Measurements from ENCODE around the gene ST7L.
A peak's percentile ranks its signal among the peaks of the same experiment; 100 is the strongest.

ST7L gene

GRCh38 chr1:112564081-112564480 is 54.9 kb downstream of the ST7L start:
- in situ Hi-C loops (cut with HindIII; ENCODE audit: low pct_ligation_motif_present, low pct_unique_long_range_greater_than_20kb, low sequenced_read_pairs) = no loop called here
- DNase-seq = no peak

DNA sequence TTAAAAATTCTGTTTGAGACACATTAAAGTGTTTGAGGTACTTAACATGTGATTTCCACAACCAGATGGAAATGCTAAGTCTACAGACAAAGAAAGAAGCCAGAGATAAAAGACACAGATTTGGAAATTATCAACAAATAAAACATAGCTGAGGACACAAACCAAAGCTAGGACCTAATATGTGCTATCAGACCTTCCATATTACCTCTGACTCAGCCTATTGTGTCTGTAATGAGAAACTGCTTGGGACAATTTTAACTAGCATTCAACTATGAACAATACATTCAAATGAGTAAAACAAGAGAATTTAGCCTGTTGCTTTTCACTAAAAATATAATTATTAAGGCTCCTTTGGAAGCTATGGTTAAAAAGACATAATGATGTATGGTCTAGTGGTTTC is 55.6 kb downstream of the ST7L start:
- in situ Hi-C loops (cut with HindIII; ENCODE audit: low pct_ligation_motif_present, low pct_unique_long_range_greater_than_20kb, low sequenced_read_pairs) = no loop called here
- no peak for DNase-seq

GRCh38 chr1:112558634-112559033 is 60.3 kb downstream of the ST7L start:
- in situ Hi-C loops (cut with HindIII; ENCODE audit: low pct_ligation_motif_present, low pct_unique_long_range_greater_than_20kb, low sequenced_read_pairs) = no loop called here
- DNase-seq = no peak

GRCh38 chr1:112557385-112557784 is 61.6 kb downstream of the ST7L start:
- in situ Hi-C loops (cut with HindIII; ENCODE audit: low pct_ligation_motif_present, low pct_unique_long_range_greater_than_20kb, low sequenced_read_pairs) = no loop called here
- DNase-seq = no peak

DNA sequence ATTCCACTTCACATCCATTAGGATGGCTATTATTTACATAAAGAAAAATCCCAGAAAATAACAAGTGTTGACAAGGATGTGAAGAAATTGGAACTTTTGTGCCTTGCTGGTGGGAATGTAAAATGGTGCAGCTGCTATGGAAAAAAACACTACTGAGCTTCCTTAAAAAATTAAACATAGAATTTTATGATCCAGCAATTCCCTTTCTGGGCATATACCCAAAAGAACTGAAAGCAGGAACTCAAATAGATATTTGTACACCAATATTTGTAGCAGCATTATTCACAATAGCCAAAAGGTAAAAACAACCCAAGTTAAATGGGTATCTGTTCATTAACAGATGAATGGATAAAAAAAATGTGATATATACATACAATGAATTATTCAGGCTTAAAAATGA is 64.5 kb downstream of the ST7L start:
- in situ Hi-C loops (cut with HindIII; ENCODE audit: low pct_ligation_motif_present, low pct_unique_long_range_greater_than_20kb, low sequenced_read_pairs) = no loop called here
- no peak for DNase-seq

- no peak for DNase-seq
- in situ Hi-C loops (cut with HindIII; ENCODE audit: low pct_ligation_motif_present, low pct_unique_long_range_greater_than_20kb, low sequenced_read_pairs) = no loop called here
Measured at GRCh38 chr1:112549590-112549989, 69.4 kb downstream of the ST7L start.

- in situ Hi-C loops (cut with HindIII; ENCODE audit: low pct_ligation_motif_present, low pct_unique_long_range_greater_than_20kb, low sequenced_read_pairs) = no loop called here
- no peak for DNase-seq
Measured at GRCh38 chr1:112548547-112548946, 70.4 kb downstream of the ST7L start.

DNA sequence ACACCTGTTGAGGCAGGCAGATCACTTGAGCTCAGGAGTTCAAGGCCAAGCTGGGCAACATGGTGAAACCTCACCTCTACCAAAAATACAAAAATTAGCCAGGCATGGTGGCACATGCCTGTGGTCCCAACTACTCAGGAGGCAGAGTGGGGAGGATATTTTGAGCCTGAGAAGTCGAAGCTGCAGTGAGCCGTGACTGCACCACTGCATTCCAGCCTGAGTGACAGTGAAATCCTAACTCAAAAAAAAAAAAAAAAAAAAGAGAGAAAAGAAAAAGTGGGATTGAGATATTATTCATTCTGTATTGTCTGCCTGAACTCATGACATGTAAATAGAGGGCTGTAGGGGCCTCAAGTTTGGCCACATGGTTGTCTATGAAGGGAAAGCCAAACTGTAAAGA is 72.9 kb downstream of the ST7L start:
- DNase-seq = peak; percentile 90
- in situ Hi-C loops (cut with HindIII; ENCODE audit: low pct_ligation_motif_present, low pct_unique_long_range_greater_than_20kb, low sequenced_read_pairs) = no loop called here

DNA sequence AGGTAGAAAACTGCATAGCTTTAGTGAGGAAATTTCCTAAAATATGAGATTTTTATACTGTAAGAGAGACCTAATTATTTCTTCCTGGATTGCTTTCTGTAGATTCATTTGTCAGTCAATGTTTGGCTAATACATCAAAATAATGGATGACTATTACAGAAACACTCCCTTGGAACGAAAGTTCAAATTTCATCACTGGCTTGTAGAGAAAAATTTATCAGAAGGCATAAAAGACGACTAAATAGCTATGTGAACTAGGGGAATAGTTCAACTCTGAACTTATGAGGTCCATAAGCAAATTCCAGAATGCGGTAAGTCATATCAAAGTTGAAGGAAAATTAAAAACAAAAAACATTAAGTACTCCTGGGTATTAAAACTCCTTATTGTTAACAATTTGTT is 74.2 kb downstream of the ST7L start:
- in situ Hi-C loops (cut with HindIII; ENCODE audit: low pct_ligation_motif_present, low pct_unique_long_range_greater_than_20kb, low sequenced_read_pairs) = no loop called here
- DNase-seq = peak; percentile 22

DNA sequence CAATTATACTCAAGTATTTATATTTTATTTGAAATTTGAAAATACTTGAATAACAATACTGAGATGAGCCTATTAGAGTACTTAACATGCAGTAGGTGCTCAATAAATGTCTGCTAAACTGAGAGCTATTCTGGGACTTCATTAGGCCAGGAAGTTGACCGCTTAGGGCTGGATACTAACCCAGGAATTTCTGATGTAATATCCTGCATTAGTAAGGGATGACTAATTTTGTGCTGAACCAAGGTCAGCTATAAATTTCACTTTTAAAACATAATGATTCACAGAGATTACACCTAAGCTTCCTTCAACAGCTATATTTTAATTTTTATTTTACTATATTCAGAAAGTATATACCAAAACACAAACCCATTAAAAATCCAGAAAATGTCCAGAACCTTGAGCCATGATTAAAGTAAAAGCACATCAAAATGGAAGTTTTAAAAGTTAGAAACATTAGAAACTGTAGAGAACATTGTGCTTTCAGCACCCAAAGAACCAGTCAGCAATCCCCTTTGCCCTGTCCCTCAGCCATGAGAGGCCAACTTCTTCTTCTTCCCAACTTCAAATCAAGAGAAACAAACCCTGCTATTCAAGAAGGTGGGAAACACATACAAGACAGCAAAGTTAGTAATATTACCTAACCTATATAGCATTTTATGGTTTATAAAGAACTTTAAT is 74.8 kb downstream of the ST7L start:
- peak; percentile 94 for DNase-seq
- in situ Hi-C loops (cut with HindIII; ENCODE audit: low pct_ligation_motif_present, low pct_unique_long_range_greater_than_20kb, low sequenced_read_pairs) = no loop called here

DNA sequence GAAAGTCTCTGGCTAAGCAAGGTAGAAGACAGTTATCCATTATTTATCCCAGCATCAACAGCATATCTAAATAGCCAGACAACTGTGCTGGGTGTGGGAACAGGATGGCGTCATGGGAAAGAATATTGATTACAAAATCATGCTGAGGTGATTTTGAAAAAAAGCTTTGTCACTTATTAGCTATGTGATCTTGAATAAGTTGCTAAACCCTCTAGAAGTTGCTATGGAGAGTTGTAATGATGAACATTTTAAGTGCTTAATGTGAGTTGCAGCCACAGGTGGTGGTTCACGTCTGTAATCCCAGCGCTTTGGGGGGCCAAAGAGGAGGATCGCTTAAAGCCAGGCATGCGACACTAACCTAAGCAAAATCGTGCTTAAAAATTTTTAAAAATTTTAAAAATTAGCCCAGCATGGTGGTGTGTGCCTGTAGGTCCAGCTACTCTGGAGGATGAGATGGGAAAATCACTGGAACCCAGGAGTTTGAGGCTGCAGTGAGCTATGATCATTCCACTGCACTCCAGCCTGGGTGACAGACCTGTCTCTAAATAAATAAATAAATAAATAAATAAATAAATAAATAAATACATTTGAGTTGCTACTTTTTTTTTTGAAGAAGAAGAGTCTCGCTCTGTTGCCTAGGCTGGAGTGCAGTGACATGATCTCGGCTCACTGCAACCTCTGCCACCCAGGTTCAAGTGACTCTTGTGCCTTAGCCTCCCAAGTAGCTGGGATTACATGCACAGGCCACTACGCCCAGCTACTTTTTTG is 76.6 kb downstream of the ST7L start:
- in situ Hi-C loops (cut with HindIII; ENCODE audit: low pct_ligation_motif_present, low pct_unique_long_range_greater_than_20kb, low sequenced_read_pairs) = no loop called here
- DNase-seq = peak; percentile 47

DNA sequence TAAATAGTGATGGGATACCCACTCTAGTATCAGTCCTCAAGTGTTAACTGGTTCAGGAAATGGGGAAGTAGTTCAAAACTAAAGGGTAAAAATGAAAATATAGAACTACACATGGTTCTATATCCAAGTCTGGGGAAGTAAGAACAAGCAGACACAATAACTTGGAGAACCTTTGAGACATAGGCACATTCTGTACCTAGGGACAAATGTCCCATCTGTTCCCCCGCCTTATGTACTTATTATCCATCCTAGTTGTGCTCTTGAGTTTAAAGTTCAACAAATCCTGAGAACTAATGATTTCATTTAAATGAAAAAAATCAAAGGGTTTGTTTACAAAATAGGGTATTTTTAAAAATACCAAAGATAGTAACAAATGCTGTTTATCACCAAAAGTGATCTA is 77.6 kb downstream of the ST7L start:
- in situ Hi-C loops (cut with HindIII; ENCODE audit: low pct_ligation_motif_present, low pct_unique_long_range_greater_than_20kb, low sequenced_read_pairs) = no loop called here
- no peak for DNase-seq

DNA sequence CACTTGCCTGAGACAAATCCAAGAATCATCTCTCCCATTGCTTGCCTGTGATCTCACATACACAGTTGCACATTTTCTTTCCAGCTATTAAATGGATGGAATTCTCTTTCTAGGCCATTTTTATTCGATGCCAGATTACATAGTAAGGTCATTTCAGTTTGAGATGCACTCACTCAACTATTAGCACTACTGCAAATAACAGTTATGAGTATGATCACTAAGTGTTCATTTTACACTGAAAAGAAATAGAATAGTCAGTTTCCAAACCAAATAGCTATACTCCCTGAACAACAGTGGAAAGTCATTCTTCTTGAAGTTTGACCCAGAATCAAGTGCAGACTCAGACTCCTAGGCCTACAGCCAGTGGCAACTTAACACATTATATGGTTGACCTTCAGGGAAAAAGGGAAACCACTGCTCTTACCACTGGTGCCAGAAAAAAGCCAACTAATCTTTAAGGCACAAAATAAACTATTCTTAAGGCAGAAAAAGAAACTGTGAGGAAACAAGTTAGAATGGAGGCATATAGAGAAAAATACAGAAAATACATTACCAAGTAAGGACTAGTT is 78.6 kb downstream of the ST7L start:
- in situ Hi-C loops (cut with HindIII; ENCODE audit: low pct_ligation_motif_present, low pct_unique_long_range_greater_than_20kb, low sequenced_read_pairs) = no loop called here
- DNase-seq = no peak

GRCh38 chr1:112538883-112539282 is 80.1 kb downstream of the ST7L start:
- in situ Hi-C loops (cut with HindIII; ENCODE audit: low pct_ligation_motif_present, low pct_unique_long_range_greater_than_20kb, low sequenced_read_pairs) = no loop called here
- no peak for DNase-seq

DNA sequence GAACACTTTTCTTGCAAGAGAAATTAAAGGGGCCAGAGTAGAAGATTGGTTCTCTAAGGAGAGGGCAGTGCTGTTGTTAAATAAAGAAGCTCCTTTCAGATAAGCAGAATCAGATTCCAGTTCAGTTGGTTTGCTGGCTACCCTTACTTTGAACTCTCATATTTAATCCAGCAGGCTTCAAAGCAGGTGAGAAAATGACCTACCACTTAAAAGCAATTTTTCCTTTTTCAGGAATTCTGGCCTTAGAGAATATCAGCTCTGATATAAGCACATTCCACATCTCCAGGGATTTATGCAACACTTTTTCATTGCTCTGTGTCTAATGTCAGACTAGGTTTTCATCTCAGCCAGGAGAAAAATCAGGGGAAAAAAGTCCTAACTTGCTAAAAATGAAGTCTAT is 81.5 kb downstream of the ST7L start:
- in situ Hi-C loops (cut with HindIII; ENCODE audit: low pct_ligation_motif_present, low pct_unique_long_range_greater_than_20kb, low sequenced_read_pairs) = no loop called here
- DNase-seq = no peak

DNA sequence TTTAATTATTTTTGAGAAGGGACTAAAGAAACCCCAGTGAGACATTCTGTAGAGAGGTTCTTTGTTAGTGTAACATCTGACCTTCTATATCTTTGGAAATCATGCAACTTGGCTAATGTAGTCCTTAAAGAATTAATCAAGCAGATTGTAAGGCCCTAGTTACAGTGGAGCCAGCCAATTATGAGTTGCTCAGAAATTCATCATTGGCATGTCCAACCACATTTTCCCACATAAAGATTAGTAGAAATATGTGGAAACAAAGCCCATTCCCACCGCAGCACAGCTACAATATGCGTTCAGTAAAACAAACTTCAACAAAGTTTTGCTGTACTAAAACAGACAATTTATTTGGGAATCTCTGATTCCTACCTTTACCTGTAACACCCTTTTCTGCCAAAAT is 82.4 kb downstream of the ST7L start:
- in situ Hi-C loops (cut with HindIII; ENCODE audit: low pct_ligation_motif_present, low pct_unique_long_range_greater_than_20kb, low sequenced_read_pairs) = no loop called here

GRCh38 chr1:112533029-112533428 is 85.9 kb downstream of the ST7L start:
- in situ Hi-C loops (cut with HindIII; ENCODE audit: low pct_ligation_motif_present, low pct_unique_long_range_greater_than_20kb, low sequenced_read_pairs) = no loop called here
- DNase-seq = no peak

More for the DNA sequence above, 82.4 kb downstream of the ST7L start:
- DNase-seq = no peak

DNA sequence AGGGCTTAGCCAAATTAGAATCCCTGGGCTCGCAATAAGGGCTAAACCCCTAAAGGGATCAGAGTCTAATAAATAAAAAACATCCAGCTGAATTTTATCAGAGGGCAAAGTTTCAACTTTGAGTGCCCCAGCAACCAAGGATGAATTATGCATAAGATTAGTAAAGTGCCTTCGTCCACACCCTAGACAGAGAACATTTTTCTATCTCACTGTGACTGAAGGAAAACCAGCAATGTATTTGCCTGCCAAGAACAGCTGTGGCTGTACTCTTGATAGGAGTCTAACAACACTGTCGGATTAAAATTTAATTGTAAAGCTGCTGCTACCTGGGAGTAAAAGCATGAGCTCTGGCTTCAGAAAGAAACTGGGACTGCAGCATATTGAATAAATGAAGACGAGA is 86.9 kb downstream of the ST7L start:
- DNase-seq = no peak
- in situ Hi-C loops (cut with HindIII; ENCODE audit: low pct_ligation_motif_present, low pct_unique_long_range_greater_than_20kb, low sequenced_read_pairs) = no loop called here

GRCh38 chr1:112530832-112531231 is 88.1 kb downstream of the ST7L start:
- in situ Hi-C loops (cut with HindIII; ENCODE audit: low pct_ligation_motif_present, low pct_unique_long_range_greater_than_20kb, low sequenced_read_pairs) = no loop called here
- no peak for DNase-seq

DNA sequence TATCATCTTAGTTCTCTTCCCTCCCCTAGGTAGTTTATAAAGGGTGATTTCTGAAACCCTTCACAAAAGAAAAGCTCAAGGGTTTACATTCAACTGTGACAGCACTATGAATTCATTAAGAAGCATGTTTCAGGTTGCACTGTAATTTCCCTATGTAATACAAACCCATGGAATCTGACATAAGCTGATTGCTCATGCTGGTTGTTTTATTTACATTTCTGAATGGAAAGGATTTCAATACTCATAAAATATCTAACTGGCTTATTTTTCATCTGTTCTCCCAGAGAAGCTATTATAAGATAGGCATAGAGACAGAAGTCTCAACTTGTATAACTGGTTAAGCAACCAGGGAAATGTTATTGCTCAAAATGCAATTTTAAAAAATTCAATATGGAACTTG is 89.6 kb downstream of the ST7L start:
- no peak for DNase-seq
- in situ Hi-C loops (cut with HindIII; ENCODE audit: low pct_ligation_motif_present, low pct_unique_long_range_greater_than_20kb, low sequenced_read_pairs) = no loop called here
